WI38 (cell line): ENCODE results near the gene RPE65.

Experiments used
- H3K4me3 ChIP-seq: 2 replicates; pipeline ENCODE4 v1.5.1; 2011; ENCODE audit warnings: low read depth, mild to moderate bottlenecking, control low read depth, low read length
- CTCF ChIP-seq: IDR thresholded peaks from 2 replicates; pipeline ENCODE4 v1.5.1; 2012; ENCODE audit warnings: low read depth, mild to moderate bottlenecking, control low read depth, low read length

RPE65 gene

GRCh38 chr1:68384872-68385411 lies 64.8 kb downstream of the RPE65 start:
- H3K4me3 ChIP-seq = no peak overlapping the region
- no peak for TF ChIP-seq CTCF

- no peak overlapping the region for H3K4me3 ChIP-seq
Measured at GRCh38 chr1:68384321-68384813, 65.4 kb downstream of the RPE65 start.

GRCh38 chr1:68383092-68383491 lies 66.7 kb downstream of the RPE65 start:
- no peak overlapping the region for H3K4me3 ChIP-seq
- no peak for TF ChIP-seq CTCF

More at GRCh38 chr1:68384321-68384813, 65.4 kb downstream of the RPE65 start:
- TF ChIP-seq CTCF = no peak; the same call in 1 of the 2 replicates

- no peak overlapping the region for H3K4me3 ChIP-seq
- TF ChIP-seq CTCF = no peak
Measured at GRCh38 chr1:68379085-68379478, 70.7 kb downstream of the RPE65 start.
